NCI-H1436 treated with DMSO at 0.1 percent for 48 hours (cell line): Measurements from ENCODE around the gene MYBBP1A.

Source experiments
- DNase-seq: peaks from one replicate; lab custom pipeline; 2025; lab: John Stamatoyannopoulos, UW

The MYBBP1A gene

GRCh38 chr17:4548061-4548461 lies 7.1 kb downstream of the MYBBP1A start:
- DNase-seq = no peak

- no peak for DNase-seq
These were observed 7.9 kb downstream of the MYBBP1A start for GRCh38 chr17:4547118-4547906.

- no peak for DNase-seq
These were observed 9.8 kb downstream of the MYBBP1A start for GRCh38 chr17:4545217-4545951.

- no peak for DNase-seq
These were observed 10.3 kb downstream of the MYBBP1A start for GRCh38 chr17:4544951-4545216.

GRCh38 chr17:4544135-4544950 lies 10.8 kb downstream of the MYBBP1A start:
- DNase-seq = no peak

GRCh38 chr17:4543557-4544026 lies 11.6 kb downstream of the MYBBP1A start:
- no peak for DNase-seq

GRCh38 chr17:4542726-4543191 lies 12.4 kb downstream of the MYBBP1A start:
- DNase-seq = no peak

- DNase-seq = no peak
These were observed 13.0 kb downstream of the MYBBP1A start for GRCh38 chr17:4542003-4542725.

GRCh38 chr17:4541328-4542002 lies 13.7 kb downstream of the MYBBP1A start:
- no peak for DNase-seq

GRCh38 chr17:4540687-4541327 lies 14.4 kb downstream of the MYBBP1A start:
- DNase-seq = no peak

GRCh38 chr17:4540224-4540651 lies 14.9 kb downstream of the MYBBP1A start:
- no peak for DNase-seq

- DNase-seq = no peak
These were observed 15.5 kb downstream of the MYBBP1A start for GRCh38 chr17:4539576-4540223.

- no peak for DNase-seq
These were observed 16.2 kb downstream of the MYBBP1A start for GRCh38 chr17:4539025-4539424.

- no peak for DNase-seq
These were observed 16.8 kb downstream of the MYBBP1A start for GRCh38 chr17:4538236-4539002.

- no peak for DNase-seq
These were observed 17.5 kb downstream of the MYBBP1A start for GRCh38 chr17:4537451-4538235.

GRCh38 chr17:4536742-4537411 lies 18.3 kb downstream of the MYBBP1A start:
- no peak for DNase-seq

GRCh38 chr17:4536259-4536741 lies 18.9 kb downstream of the MYBBP1A start:
- no peak for DNase-seq
